ACC112 (cell line): ENCODE data around the gene SRGAP2.
"Not testable (repeated sequence)": the region's sequence is repeated elsewhere in the genome, so short reads cannot be mapped to it uniquely, and the experiment has no call there.

Experiments used
- H2AFZ ChIP-seq: fragments of 200-600 bp; sonication (generic); one replicate; pipeline ENCODE4 v1.6.0; 2017; ENCODE audit warnings: antibody characterized with exemption, low read length; ENCODE audit not compliant: unreplicated experiment
- H3K27ac ChIP-seq: fragments of 200-600 bp; sonication (generic); 2 replicates; pipeline ENCODE4 v1.5.1; 2014; ENCODE audit warnings: low read depth, mild to moderate bottlenecking, antibody characterized with exemption, low read length, moderate library complexity
- H3K27me3 ChIP-seq: fragments of 200-600 bp; sonication (generic); 2 replicates; pipeline ENCODE4 v1.6.1; 2014; ENCODE audit warnings: mild to moderate bottlenecking, antibody characterized with exemption, low read length, moderate library complexity, mixed read lengths; ENCODE audit not compliant: insufficient read depth
- H3K36me3 ChIP-seq: fragments of 200-600 bp; sonication (generic); 2 replicates; pipeline ENCODE4 v1.6.1; 2016; ENCODE audit warnings: mild to moderate bottlenecking, antibody characterized with exemption, low read length, moderate library complexity, mixed read lengths; ENCODE audit not compliant: insufficient read depth
- H3K4me1 ChIP-seq: fragments of 200-600 bp; sonication (generic); one replicate; pipeline ENCODE4 v1.6.1; 2016; ENCODE audit warnings: low read length, mixed read lengths; ENCODE audit not compliant: insufficient read depth, unreplicated experiment, control insufficient read depth
- H3K4me3 ChIP-seq: fragments of 200-600 bp; sonication (generic); 2 replicates; pipeline ENCODE4 v1.5.1; 2014; ENCODE audit warnings: mild to moderate bottlenecking, low read depth, low read length
- H3K79me2 ChIP-seq: fragments of 200-600 bp; sonication (generic); one replicate; pipeline ENCODE4 v1.6.0; 2016; ENCODE audit warnings: low read length; ENCODE audit not compliant: control insufficient read depth, unreplicated experiment, insufficient read depth

Gene SRGAP2

DNA sequence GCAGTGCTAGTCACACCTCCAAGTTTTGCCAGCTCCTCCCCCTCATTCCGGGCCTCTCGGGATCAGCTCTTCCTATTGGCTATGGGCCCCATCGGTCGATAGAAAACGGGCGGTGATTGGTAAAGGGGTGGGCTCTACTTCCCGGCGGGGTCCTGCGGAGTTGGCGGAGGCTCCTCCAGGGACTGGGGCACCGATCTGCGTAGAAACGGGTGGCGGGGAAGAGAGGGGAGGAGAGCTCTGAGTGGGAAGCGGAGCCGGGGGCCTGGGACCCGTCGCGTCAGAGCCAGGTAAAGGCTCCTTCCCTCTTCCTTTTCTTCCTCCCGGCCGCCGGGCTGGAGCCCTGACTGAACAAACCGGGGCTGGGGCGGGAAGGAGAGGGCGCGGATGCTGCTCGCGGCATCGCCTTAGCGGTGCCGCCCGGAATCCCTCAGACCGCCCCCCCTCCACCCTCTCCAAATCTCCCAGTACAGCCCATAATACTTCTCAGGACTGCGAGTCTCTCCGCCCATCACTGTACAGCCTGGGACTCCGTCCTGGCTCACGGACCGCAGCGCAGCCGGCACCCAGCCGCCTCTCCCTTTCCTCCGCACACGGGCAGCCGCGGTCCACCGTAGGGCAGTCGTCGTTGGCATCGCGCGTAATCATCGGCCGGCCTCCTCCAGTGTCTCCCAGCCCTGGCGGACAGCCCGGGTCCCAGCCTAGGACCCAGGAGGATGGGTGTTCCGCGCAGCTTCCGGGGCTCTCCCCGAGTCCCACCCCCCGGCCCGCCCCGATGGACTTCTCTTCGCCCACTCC, at the start of gene SRGAP2:
Gene SRGAP2, plus strand, starts transcription at position 178 of the 795 bp plus-strand sequence. CDS start 2,430 bp downstream, outside the sequence.
- H3K4me3 ChIP-seq: peak within 1 kb of the TSS; percentile 72
- H3K27ac ChIP-seq: peak within 1 kb of the TSS; percentile 66
- H3K27me3 ChIP-seq, H3K4me1 ChIP-seq, H3K36me3 ChIP-seq, H2AFZ ChIP-seq, H3K79me2 ChIP-seq: not testable (repeated sequence)

- H3K27ac ChIP-seq, H3K4me3 ChIP-seq, H3K79me2 ChIP-seq, H3K27me3 ChIP-seq, H3K4me1 ChIP-seq, H3K36me3 ChIP-seq: not testable (repeated sequence)
- peak overlapping the region; percentile 50 for H2AFZ ChIP-seq
These were observed 35.9 kb upstream of the SRGAP2 start for GRCh38 chr1:206167350-206168029.

GRCh38 chr1:206169794-206170193, 33.5 kb upstream of the SRGAP2 start:
- H3K4me3 ChIP-seq, H3K79me2 ChIP-seq, H2AFZ ChIP-seq, H3K27ac ChIP-seq, H3K27me3 ChIP-seq, H3K4me1 ChIP-seq, H3K36me3 ChIP-seq: not testable (repeated sequence)

DNA sequence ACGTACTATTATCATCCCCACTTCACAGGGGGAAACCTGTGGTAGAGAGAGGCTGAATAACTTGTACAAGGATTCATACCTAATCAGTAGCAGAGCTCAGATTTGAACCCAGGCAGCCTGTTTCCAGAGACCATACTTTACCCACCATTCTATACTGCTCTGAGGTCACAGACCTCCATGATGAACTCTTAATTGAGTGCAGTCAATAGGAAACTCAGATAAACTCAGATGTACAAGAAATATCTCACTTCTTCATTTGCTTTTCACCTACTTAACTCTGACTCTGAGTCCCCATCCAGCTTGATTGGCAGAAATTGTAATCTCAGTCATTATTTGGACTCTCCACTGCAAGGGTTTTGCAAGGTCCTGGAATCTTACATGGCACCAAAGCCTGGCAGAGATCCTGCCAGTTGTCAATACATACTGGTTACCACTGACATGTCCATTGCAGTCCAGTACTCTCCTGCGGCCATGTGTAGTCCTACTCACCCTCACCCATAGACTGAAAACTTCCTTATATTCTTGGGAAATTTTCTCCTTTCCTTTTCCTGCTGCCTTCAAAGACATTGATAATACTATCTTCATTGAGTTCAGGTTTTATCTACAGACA, 30.1 kb upstream of the SRGAP2 start:
- H3K27me3 ChIP-seq, H2AFZ ChIP-seq, H3K4me1 ChIP-seq, H3K79me2 ChIP-seq, H3K36me3 ChIP-seq, H3K27ac ChIP-seq, H3K4me3 ChIP-seq: not testable (repeated sequence)

DNA sequence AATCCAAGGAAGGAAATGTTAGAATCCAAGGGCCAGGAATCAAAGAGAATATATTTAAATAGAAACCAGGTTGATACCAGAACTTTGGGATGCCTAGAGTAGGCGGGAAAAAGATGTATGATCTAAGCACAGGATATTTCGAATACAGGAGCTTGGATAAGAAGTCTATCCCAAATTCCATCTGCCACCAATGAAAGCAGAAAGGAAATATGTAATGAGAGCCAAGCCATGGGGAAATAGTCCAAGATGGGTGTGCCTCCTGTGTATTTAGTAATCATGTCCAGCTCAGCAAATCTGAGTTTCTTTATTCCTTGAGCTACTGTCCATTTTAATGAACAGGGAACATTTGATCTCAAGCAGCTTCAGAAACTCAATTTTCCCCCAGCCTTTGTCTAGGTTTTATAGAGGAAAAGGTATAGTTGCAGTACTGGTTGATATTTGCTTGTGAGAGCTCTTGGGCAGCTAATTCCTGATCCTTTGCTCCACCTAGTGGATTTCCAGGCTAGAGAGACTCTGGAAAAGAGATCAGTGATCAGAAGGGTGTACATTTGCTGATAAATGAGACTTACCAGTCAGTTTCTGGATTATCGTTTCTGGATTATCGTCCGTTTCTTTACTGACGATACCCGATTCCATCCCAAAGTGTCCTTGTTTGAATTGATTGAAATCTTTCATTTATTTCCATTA, 29.0 kb upstream of the SRGAP2 start:
- not testable (repeated sequence) for H3K79me2 ChIP-seq, H3K36me3 ChIP-seq, H3K27me3 ChIP-seq, H2AFZ ChIP-seq, H3K27ac ChIP-seq, H3K4me3 ChIP-seq
- peaks cover 11% of the 10 kb centered on the region for H3K4me1 ChIP-seq

GRCh38 chr1:206175459-206176113, 27.8 kb upstream of the SRGAP2 start:
- Histone ChIP-seq H3K4me3 (peak overlapping the region; percentile 65), H3K27ac (peak overlapping the region; percentile 70), H3K4me1 (peaks cover 11% of the 10 kb centered on the region)
- not testable (repeated sequence) for H3K79me2 ChIP-seq, H3K36me3 ChIP-seq, H3K27me3 ChIP-seq, H2AFZ ChIP-seq

DNA sequence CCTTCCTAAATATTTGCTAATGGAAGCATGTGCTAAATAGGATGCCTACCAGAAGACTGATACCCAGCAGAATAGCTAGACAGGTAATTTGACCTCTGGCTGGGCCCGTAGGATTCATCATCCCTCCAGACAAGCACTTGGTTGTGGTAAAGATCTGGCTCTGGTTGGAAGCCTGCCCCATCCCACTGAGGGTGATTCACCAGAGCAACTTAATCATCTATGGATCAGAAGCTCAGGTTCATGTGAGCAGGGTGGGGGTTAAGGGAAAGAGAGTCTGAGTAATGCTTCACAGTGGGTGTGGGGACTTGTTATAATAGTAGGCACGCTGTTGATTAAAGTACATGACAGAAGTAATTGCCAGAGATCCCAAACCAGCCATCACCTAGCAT, 27.2 kb upstream of the SRGAP2 start:
- H3K4me1 ChIP-seq: peaks cover 11% of the 10 kb centered on the region
- H3K79me2 ChIP-seq, H3K36me3 ChIP-seq, H2AFZ ChIP-seq, H3K27me3 ChIP-seq, H3K4me3 ChIP-seq, H3K27ac ChIP-seq: not testable (repeated sequence)

- not testable (repeated sequence) for H3K36me3 ChIP-seq, H3K79me2 ChIP-seq, H2AFZ ChIP-seq, H3K4me3 ChIP-seq, H3K27me3 ChIP-seq
- peaks cover 11% of the 10 kb centered on the region for H3K4me1 ChIP-seq
- H3K27ac ChIP-seq: peak overlapping the region; percentile 32
These were observed 25.0 kb upstream of the SRGAP2 start for GRCh38 chr1:206178061-206178989.

DNA sequence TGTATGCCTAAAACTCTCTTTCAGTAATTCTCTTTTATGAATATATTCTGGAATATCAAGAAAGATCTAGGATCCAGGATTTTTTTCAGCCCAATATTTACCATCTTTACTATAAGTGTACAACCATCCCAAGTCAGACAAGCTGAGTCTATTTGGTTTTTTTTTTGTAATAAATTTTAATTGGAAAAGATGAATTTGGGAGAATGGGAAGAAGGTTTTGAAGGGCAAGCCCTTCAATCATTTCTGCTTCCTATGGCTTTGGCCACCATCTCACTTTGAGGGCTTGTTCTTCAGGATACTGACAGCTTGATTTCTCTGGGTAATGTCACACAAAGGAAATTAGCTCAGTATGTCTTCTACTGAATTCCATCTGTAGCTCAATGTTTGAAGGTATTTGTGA, 23.7 kb upstream of the SRGAP2 start:
- not testable (repeated sequence) for H3K36me3 ChIP-seq, H3K27me3 ChIP-seq, H3K79me2 ChIP-seq, H3K4me3 ChIP-seq, H2AFZ ChIP-seq, H3K27ac ChIP-seq
- peaks cover 11% of the 10 kb centered on the region for H3K4me1 ChIP-seq
